ENCODE data around the gene OTOG.

Gene OTOG

GRCh38 chr11:17547051-17547577 lies at the start of gene OTOG:
OTOG (plus strand) TSS chr11:17547259; CDS start chr11:17547373, 114 bp downstream.
- peak; percentile 45 for DNase-seq

- peak; percentile 27 for DNase-seq
Observed at GRCh38 chr11:17498058-17498457, 49.0 kb upstream of the OTOG start.

- DNase-seq: no peak
Observed at GRCh38 chr11:17498475-17498874, 48.6 kb upstream of the OTOG start.

GRCh38 chr11:17500673-17501072 lies 46.4 kb upstream of the OTOG start:
- DNase-seq: no peak

- no peak for DNase-seq
Observed at GRCh38 chr11:17502630-17503029, 44.4 kb upstream of the OTOG start.

GRCh38 chr11:17504330-17505107 lies 42.5 kb upstream of the OTOG start:
- peak; percentile 63 for DNase-seq

GRCh38 chr11:17505146-17505545 lies 41.9 kb upstream of the OTOG start:
- no peak for DNase-seq

GRCh38 chr11:17506314-17506713 lies 40.7 kb upstream of the OTOG start:
- no peak for DNase-seq

- DNase-seq: no peak
Observed at GRCh38 chr11:17506942-17507341, 40.1 kb upstream of the OTOG start.

GRCh38 chr11:17507773-17508172 lies 39.3 kb upstream of the OTOG start:
- DNase-seq: no peak

GRCh38 chr11:17508306-17508705 lies 38.8 kb upstream of the OTOG start:
- DNase-seq: no peak

GRCh38 chr11:17508791-17509190 lies 38.3 kb upstream of the OTOG start:
- no peak for DNase-seq

- no peak for DNase-seq
Observed at GRCh38 chr11:17510507-17511206, 36.4 kb upstream of the OTOG start.

- no peak for DNase-seq
Observed at GRCh38 chr11:17511571-17511970, 35.5 kb upstream of the OTOG start.

- DNase-seq: no peak
Observed at GRCh38 chr11:17512101-17512500, 35.0 kb upstream of the OTOG start.

- no peak for DNase-seq
Observed at GRCh38 chr11:17513853-17514252, 33.2 kb upstream of the OTOG start.

GRCh38 chr11:17514476-17514875 lies 32.6 kb upstream of the OTOG start:
- DNase-seq: no peak

GRCh38 chr11:17515443-17516176 lies 31.4 kb upstream of the OTOG start:
- DNase-seq: no peak

- DNase-seq: no peak
Observed at GRCh38 chr11:17516551-17517150, 30.4 kb upstream of the OTOG start.

GRCh38 chr11:17517186-17517585 lies 29.9 kb upstream of the OTOG start:
- no peak for DNase-seq

- no peak for DNase-seq
Observed at GRCh38 chr11:17518366-17518765, 28.7 kb upstream of the OTOG start.

GRCh38 chr11:17519061-17519885 lies 27.8 kb upstream of the OTOG start:
- peak; percentile 64 for DNase-seq
